Bronchial epithelial cell (primary cell): ENCODE measurements around the gene ZDHHC8. TPM values are rescaled to one million over a fixed set of nuclear protein-coding genes. Genes with fewer than 3 reads are reported as not detected.

Experiments
- DNase-seq: peaks from one replicate; pipeline ENCODE4 v3.0.0-alpha.2; 2010; ENCODE audit warnings: low read depth
- FAIRE-seq: peaks from 2 replicates; lab custom pipeline; 2011; peaks lifted over from hg19 to GRCh38; lab: Jason Lieb, UNC
- H3K27me3 ChIP-seq: 2 replicates; pipeline ENCODE4 v1.5.1; 2011; ENCODE audit warnings: low read length; ENCODE audit not compliant: control insufficient read depth, insufficient read depth
- H3K36me3 ChIP-seq: 2 replicates; pipeline ENCODE4 v1.5.1; 2011; ENCODE audit warnings: low read length; ENCODE audit not compliant: control insufficient read depth, insufficient read depth
- H3K4me3 ChIP-seq: 2 replicates; pipeline ENCODE4 v1.5.1; 2011; ENCODE audit warnings: mild to moderate bottlenecking, low read depth, low read length, control low read depth
- CTCF ChIP-seq: IDR thresholded peaks from 2 replicates; pipeline ENCODE4 v1.5.1; 2011; ENCODE audit warnings: mild to moderate bottlenecking, moderate library complexity, low read length, control low read depth, inconsistent platforms; ENCODE audit not compliant: insufficient read depth, severe bottlenecking
- total RNA-seq: library from RNA; depleted of rRNA; stranded (reverse); fragments of >200 nt; gene quantifications from 2 replicates; pipeline ENCODE4 v1.2.1, GENCODE V29; 2014

ZDHHC8 gene
- total RNA-seq, 1 donor from 2014 or later, result 6.6 TPM

DNA sequence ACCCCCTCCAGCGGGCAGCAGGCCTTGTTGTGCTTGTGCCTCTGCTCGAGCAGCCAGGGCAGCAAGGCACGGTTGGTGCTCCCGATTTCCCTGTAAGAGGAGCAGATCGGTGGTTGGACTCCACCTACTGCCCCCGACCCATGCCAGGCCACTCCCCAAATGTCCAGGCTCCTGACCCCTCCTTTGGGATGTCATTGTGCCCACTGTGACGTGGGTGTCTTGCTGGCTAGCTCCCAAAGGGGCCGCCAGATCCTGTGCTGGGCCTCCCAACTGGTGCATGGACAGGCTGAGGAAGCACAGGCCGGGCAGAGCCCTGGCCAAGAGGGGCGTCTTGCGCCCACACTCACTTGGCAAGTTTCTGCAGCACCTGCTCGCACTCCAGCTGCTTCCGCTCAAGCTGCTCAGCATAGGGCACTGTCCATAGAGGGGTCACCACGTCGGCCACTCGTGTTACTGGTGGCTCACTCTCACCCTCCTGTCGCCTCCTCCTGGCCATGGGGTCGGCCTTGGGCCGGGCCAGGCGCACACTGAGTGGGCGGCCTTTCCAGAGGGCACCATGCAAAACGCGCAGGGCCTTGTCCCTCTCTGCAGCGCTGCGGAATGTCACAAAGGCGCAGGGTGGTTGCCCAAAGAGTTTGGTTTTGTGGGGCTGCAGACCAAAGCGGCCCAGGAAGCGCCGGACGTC, 15.8 kb upstream of the ZDHHC8 start, which contains the start of gene RANBP1:
Gene RANBP1 (plus strand): TSS at position 414 of the 685 bp plus-strand sequence. CDS start 81 bp downstream, at position 495.
- H3K27me3 ChIP-seq, result no peaks in the 10 kb centered on the region
- H3K4me3 ChIP-seq, result peak within 1 kb of the TSS; percentile 97
- peaks cover 38% of the 10 kb centered on the region for H3K36me3 ChIP-seq
- FAIRE-seq (no peak), DNase-seq (no peak)
- no peak for TF ChIP-seq CTCF

- Histone ChIP-seq H3K36me3 (peaks cover 36% of the 10 kb centered on the region), H3K4me3 (peak overlapping the region; percentile 97), H3K27me3 (no peaks in the 10 kb centered on the region)
- FAIRE-seq, result no peak
- TF ChIP-seq CTCF, result no peak
- no peak for DNase-seq
Measured at GRCh38 chr22:20116376-20116950, 15.1 kb upstream of the ZDHHC8 start.

DNA sequence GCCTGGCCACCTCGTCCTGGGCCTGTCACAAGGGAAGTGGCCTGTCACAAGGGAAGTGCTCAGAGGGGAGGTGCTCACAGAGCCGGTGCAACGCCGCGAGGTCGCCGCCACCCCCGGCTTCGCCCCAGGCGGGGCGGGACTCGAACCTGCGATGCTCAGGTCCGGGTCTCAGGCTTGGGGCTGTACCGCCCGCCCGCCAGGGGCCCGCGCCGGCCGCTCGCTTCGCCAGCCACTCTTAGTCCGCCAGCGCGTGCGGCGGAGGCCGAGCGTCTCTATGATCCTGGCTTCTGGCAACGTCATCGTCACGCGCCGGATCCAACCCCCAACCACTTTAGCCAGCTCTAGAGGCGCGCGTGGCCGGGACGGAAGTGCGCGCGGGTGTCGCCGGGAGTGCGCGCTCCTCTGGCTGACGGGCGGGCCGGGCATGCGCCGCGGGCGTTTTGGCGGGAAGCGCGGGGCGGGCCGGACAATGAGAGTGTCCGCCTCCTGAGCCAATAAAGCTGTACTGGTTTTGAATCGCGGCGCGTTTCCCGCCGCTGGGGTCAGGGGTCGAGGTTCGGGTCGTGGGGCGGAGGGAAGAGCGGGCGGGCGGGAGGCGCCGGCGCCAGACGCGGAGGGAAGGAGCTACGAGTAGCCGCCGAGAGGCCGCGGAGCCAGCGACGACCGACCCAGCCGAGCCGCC, 14.5 kb upstream of the ZDHHC8 start, which contains the start of gene TRMT2A:
Gene TRMT2A (minus strand): TSS at position 276 of the 682 bp plus-strand sequence. CDS start 320 bp downstream, outside the sequence.
- TF ChIP-seq CTCF, result peak; percentile 21
- peaks cover 37% of the 10 kb centered on the region for H3K36me3 ChIP-seq
- FAIRE-seq, result no peak

DNA sequence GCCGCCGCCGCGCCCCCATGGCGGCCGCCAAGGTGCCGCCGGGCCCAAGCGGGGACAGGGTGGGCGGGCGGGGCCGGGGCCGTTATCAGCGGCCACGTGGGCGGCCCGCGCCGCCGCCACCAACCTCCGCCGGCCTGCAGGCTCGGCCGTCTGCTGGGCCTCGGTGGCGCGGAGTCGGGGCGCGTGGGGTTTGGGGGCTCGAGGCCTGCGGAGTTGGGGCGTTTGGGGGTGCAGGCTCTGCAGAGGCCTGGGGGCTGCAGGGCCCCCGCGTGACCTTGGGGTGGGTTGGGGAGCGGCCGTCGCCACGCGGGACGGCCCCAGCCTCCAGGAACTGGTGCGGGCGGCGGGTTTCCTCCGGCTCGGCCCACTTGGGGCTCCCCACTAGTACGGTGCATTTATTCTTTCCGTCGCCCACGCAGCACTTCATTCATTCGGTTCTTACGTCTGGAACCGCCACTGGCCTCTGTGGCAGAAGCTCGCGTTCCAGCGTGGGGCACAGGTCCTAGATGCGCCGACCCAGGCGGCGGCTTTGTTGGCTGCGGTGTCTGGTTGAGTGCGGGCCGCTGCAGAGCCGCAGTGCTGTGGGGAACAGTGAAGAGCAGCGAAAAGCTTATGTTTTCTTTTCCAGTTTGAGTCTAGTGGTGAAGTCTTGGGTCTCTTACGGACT, 13.8 kb upstream of the ZDHHC8 start:
- Histone ChIP-seq H3K36me3 (peaks cover 36% of the 10 kb centered on the region), H3K27me3 (no peaks in the 10 kb centered on the region), H3K4me3 (peak overlapping the region; percentile 97)
- no peak for FAIRE-seq
- TF ChIP-seq CTCF, result no peak
- DNase-seq, result peak; percentile 11

More for the DNA sequence above, 14.5 kb upstream of the ZDHHC8 start, which contains the start of gene TRMT2A:
- H3K27me3 ChIP-seq, result no peaks in the 10 kb centered on the region
- DNase-seq, result peak; percentile 87
- H3K4me3 ChIP-seq, result peak within 1 kb of the TSS; percentile 97

DNA sequence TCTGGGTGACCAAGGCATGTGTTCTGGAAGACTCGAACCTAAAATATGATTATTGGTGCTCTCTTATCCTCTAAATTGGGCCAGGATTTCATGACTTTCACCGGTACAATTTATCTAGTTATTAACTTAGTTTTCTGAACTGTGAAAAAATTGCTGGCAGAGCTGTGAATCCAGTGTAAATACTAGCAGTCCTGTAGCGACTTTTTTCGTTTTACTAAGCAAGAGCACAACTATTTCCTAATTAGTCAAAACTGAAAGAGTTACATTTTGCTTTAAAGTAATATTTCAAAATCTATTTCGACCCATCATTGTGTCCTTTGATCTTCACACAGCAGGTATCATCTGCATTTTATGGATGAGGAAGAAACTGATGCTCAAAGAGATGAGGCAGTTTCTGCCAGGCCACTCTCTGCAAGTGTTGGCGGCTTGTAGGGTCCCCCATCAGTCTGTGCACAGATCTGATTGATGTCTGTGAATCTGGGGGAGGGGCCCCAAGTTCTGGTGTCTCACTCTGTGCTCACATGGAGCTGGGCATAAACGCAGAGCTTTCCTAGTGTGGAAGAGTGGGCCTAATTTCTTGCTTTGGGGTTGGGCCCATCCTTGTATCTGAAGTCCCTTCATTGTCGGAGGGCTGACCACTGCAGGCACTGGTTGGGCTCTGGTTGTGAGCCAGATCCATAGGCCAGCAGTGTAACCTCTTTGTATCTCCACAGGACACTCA, 13.1 kb upstream of the ZDHHC8 start:
- no peaks in the 10 kb centered on the region for H3K27me3 ChIP-seq
- no peak for DNase-seq
- TF ChIP-seq CTCF, result no peak
- FAIRE-seq, result no peak
- peaks cover 32% of the 10 kb centered on the region for H3K36me3 ChIP-seq
- H3K4me3 ChIP-seq, result peak overlapping the region; percentile 97
